Tibial nerve (tissue), 4 donors: ENCODE measurements around the gene LMCD1. TPM values are rescaled to one million over a fixed set of nuclear protein-coding genes. Genes with fewer than 3 reads are reported as not detected.

Experiments used
- DNase-seq, 2 donors: peaks; one replicate each; pipeline ENCODE4 v3.0.0-alpha.2; 2019; ENCODE audit warnings: low spot score in 2 of 2
- H3K27ac ChIP-seq, 4 donors: fragments of 200-600 bp; sonication (generic) in 3 of 4; one replicate each; pipeline ENCODE4 v1.5.1; 2017 to 2019; ENCODE audit warnings: mild to moderate bottlenecking in 1 of 4
- H3K27me3 ChIP-seq, 2 donors: fragments of 200-600 bp; sonication (generic) in 1 of 2; one replicate each; pipeline versions ENCODE4 v1.5.1 to v1.6.0; 2017 to 2019
- H3K36me3 ChIP-seq, 3 donors: fragments of 200-600 bp; sonication (generic); one replicate each; pipeline ENCODE4 v1.5.1; 2018 to 2019
- H3K4me1 ChIP-seq, 4 donors: fragments of 200-600 bp; sonication (generic) in 3 of 4; one replicate each; pipeline ENCODE4 v1.5.1; 2017 to 2019
- H3K4me3 ChIP-seq, 4 donors: fragments of 200-600 bp; sonication (generic) in 3 of 4; one replicate each; pipeline ENCODE4 v1.5.1; 2017 to 2019; ENCODE audit warnings: mild to moderate bottlenecking in 1 of 4, moderate library complexity in 1 of 4
- H3K9me3 ChIP-seq, 4 donors: fragments of 200-600 bp; sonication (generic) in 3 of 4; one replicate each; pipeline ENCODE4 v1.5.1; 2017 to 2019
- EP300 ChIP-seq, 2 donors: sonication (generic); formaldehyde crosslinking; IDR thresholded peaks; one replicate each; pipeline ENCODE4 v1.6.1; 2017; ENCODE audit warnings: antibody characterized with exemption in 2 of 2, mild to moderate bottlenecking in 1 of 2
- POLR2A ChIP-seq, 2 donors: fragments of 450-650 bp; IDR thresholded peaks; one replicate each; pipeline ENCODE4 v1.6.1; 2017; ENCODE audit warnings: antibody characterized with exemption in 2 of 2, mild to moderate bottlenecking in 2 of 2, moderate library complexity in 2 of 2
- WGBS, 2 donors: methylation state at CpG; one replicate each; pipeline ENCODE4 v1.1.5; 2018; 5-methylcytosine and 5-hydroxymethylcytosine counted together
- total RNA-seq, 4 donors: library from RNA; depleted of rRNA; stranded (reverse); fragments of >200 nt; gene quantifications; one replicate each; pipeline ENCODE4 v1.1.0, GENCODE V29; 2016
- TF ChIP-seq, protein P1 (sequence below), 5 experiments: fragments of 200-600 bp in 3 of 5; fragments of 450-650 bp in 2 of 5; sonication (generic) in 3 of 5; IDR thresholded peaks; one replicate each; pipeline ENCODE4 v1.5.1; 2016 to 2019; ENCODE audit warnings: antibody characterized with exemption in 5 of 5, mild to moderate bottlenecking in 3 of 5, moderate library complexity in 2 of 5

LMCD1 gene
- total RNA-seq, 4 donors from 2014 or later, result 81.2 to 147 (median 92.9) TPM

DNA sequence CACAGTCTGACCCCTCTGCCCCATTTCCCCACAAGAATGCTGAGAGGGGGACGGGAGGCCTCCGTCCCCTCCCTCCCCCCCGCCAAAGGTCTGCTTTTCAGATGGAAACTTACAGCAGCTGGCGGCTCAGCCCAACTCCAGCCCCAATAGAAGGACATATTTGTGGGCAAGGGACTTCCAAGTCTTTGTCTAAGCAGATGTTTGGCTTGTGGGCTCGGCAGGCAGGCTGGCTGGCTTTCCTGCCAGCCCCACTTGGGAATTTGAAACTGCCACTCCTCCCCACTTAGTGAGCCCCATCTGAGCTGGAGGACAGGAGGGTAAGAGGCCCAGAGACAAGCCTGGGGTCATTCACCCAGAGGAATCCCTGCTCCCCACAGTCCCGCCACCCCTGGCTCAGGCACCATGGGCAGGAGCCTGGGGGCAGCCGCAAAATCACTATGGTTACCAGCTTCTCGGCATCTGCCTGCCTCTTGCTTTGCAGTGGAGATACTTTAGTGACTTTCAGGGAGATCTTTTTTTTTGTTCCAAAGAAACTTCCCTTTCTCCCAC, 53.6 kb downstream of the LMCD1 start:
- Histone ChIP-seq H3K27me3 (no peaks in the 10 kb centered on the region), H3K27ac (peak overlapping the region in 2 of 4 donors; percentile 67 to 76), H3K36me3 (peaks cover 0 to 50% (median 0%) of the 10 kb centered on the region in 3 donors), H3K4me1 (peaks cover 0 to 62% (median 9%) of the 10 kb centered on the region in 4 donors), H3K4me3 (no peak overlapping the region), H3K9me3 (no peaks in the 10 kb centered on the region)
- no peak for DNase-seq
- TF ChIP-seq, protein P1, sequence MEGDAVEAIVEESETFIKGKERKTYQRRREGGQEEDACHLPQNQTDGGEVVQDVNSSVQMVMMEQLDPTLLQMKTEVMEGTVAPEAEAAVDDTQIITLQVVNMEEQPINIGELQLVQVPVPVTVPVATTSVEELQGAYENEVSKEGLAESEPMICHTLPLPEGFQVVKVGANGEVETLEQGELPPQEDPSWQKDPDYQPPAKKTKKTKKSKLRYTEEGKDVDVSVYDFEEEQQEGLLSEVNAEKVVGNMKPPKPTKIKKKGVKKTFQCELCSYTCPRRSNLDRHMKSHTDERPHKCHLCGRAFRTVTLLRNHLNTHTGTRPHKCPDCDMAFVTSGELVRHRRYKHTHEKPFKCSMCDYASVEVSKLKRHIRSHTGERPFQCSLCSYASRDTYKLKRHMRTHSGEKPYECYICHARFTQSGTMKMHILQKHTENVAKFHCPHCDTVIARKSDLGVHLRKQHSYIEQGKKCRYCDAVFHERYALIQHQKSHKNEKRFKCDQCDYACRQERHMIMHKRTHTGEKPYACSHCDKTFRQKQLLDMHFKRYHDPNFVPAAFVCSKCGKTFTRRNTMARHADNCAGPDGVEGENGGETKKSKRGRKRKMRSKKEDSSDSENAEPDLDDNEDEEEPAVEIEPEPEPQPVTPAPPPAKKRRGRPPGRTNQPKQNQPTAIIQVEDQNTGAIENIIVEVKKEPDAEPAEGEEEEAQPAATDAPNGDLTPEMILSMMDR (IDR thresholded peaks at IDR 0.05), result no peak
- peak in 1 of 2 donors; percentile 28 for TF ChIP-seq EP300 (IDR thresholded peaks at IDR 0.05)
- WGBS, 2 donors, result 41 to 47% methylated on average over 8 of the region's 8 CpGs

DNA sequence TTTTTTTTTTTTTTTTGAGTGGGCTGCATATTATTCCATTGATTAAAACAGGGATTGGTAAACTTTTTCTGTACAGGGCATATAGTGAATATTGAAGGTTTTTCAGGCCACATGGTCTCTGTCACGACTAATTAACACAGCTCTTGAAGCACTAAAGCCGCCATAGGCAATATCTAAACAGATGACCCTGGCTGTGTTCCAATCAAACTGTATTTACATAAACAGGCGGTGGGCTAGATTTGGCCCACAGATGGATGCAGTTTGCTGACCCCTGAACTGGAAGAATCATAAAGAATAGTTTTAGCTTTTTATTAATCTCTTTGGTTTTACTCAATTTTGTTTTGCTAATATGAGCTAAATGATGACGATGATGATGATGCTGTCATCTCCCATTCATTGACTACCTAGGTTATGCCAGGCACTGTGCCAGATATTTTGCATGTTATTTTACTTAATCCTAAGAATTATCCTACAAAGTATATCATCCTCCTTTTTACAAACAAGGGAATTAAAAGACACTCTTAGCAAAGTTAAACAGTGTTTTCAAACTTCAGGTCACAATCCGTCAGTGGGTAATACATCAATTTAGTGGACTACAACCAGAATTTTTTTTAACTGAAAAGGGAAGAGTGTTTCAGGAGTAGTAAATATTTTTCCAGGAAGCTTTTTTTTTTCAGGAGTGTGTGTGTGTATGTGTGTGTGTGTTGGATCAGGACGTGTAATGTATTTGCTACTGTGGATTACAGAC, 54.3 kb downstream of the LMCD1 start:
- peaks cover 0 to 56% (median 9%) of the 10 kb centered on the region in 4 donors for H3K4me1 ChIP-seq
- H3K36me3 ChIP-seq, result peaks cover 0 to 44% (median 0%) of the 10 kb centered on the region in 3 donors
- no peak for DNase-seq
- H3K27me3 ChIP-seq, result no peaks in the 10 kb centered on the region
- no peak overlapping the region for H3K27ac ChIP-seq
- H3K9me3 ChIP-seq, result no peaks in the 10 kb centered on the region
- 68 to 78% methylated on average over 6 of the region's 6 CpGs for WGBS, 2 donors
- TF ChIP-seq, protein P1 (IDR thresholded peaks at IDR 0.05), result no peak
- TF ChIP-seq EP300 (IDR thresholded peaks at IDR 0.05) (no peak), POLR2A (IDR thresholded peaks at IDR 0.05) (no peak)
- no peak overlapping the region for H3K4me3 ChIP-seq

DNA sequence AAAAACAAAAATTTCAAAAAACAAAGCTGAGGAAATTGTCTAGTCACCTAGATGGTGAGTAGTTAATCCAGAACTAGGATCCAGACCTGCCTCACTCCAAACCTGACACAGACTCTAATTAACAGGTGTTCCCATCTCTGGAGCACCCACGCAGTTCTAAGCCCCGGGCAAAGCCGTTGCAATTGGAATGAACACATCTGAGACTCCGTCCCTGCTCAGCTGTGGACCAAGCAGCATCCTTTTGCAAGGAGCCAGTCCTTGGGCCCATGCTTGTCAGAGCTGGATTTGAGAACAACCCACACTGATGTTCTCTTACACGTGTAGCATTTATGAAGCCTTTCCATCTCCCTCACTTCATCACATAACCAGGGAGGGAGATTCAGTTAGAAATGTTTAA, 54.8 kb downstream of the LMCD1 start:
- Histone ChIP-seq H3K27ac (peak overlapping the region in 1 of 4 donors; percentile 21), H3K27me3 (no peaks in the 10 kb centered on the region), H3K4me3 (no peak overlapping the region), H3K4me1 (peaks cover 0 to 56% (median 9%) of the 10 kb centered on the region in 4 donors), H3K36me3 (peaks cover 0 to 41% (median 0%) of the 10 kb centered on the region in 3 donors), H3K9me3 (no peaks in the 10 kb centered on the region)
- no peak for DNase-seq
- 66 to 72% methylated on average over 5 of the region's 5 CpGs for WGBS, 2 donors
- TF ChIP-seq EP300 (IDR thresholded peaks at IDR 0.05) (no peak), POLR2A (IDR thresholded peaks at IDR 0.05) (no peak)
- TF ChIP-seq, protein P1 (IDR thresholded peaks at IDR 0.05), result no peak

DNA sequence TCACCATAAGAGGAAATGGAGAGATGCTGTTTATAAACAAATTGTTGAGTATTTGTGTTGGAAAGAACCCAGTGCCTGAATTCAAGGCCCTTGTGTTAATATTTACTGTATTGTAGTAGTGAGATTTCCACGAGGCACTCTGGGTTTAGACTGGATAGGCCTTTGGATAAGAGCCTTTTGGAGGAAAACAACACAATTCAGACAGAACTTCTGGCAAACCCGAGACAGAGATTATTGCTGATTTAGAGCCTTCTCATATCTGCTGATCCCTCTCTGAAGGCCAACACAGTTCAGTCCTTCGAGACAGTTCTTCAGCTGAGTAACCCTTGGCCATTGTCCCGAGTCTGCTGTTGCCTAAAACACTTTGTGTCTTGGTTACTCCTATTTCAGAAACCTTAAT, 55.7 kb downstream of the LMCD1 start:
- 53 to 66% methylated on average over 4 of the region's 4 CpGs for WGBS, 2 donors
- H3K36me3 ChIP-seq, result peaks cover 0 to 32% (median 0%) of the 10 kb centered on the region in 3 donors
- H3K27ac ChIP-seq, result peak overlapping the region in 1 of 4 donors; percentile 21
- H3K4me3 ChIP-seq, result no peak overlapping the region
- no peaks in the 10 kb centered on the region for H3K9me3 ChIP-seq
- peak in 1 of 2 donors; percentile 60 for DNase-seq
- no peaks in the 10 kb centered on the region for H3K27me3 ChIP-seq
- TF ChIP-seq POLR2A (IDR thresholded peaks at IDR 0.05) (no peak), EP300 (IDR thresholded peaks at IDR 0.05) (peak in 1 of 2 donors; percentile 42)
- TF ChIP-seq, protein P1 (IDR thresholded peaks at IDR 0.05), result no peak
- peaks cover 0 to 59% (median 9%) of the 10 kb centered on the region in 4 donors for H3K4me1 ChIP-seq

DNA sequence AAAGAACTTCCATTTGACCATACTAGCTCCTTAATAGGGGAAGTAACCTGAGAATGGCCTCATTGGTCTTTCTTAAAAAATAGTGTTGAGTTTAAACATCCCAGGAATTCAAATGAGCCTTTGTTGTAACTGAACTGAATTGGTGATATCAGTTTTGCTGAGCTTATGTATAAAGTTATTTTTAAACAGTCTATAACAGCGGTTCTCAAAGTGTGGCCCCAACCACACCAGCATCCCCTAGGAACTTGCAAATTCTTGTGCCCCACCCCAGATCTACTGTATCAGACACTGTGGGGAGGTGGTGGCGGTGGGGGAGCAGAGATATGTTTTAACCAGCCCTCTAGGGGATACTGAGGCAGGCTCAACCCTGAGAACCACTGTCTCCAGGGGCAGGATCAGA, 57.0 kb downstream of the LMCD1 start:
- H3K4me3 ChIP-seq, result no peak overlapping the region
- H3K27ac ChIP-seq, result no peak overlapping the region
- no peaks in the 10 kb centered on the region for H3K9me3 ChIP-seq
- TF ChIP-seq EP300 (IDR thresholded peaks at IDR 0.05) (no peak), POLR2A (IDR thresholded peaks at IDR 0.05) (no peak)
- TF ChIP-seq, protein P1 (IDR thresholded peaks at IDR 0.05), result no peak
- no peak for DNase-seq
- peaks cover 0 to 31% (median 0%) of the 10 kb centered on the region in 3 donors for H3K36me3 ChIP-seq
- peaks cover 0 to 59% (median 9%) of the 10 kb centered on the region in 4 donors for H3K4me1 ChIP-seq
- WGBS, 2 donors, result 74 to 93% methylated on average over 2 of the region's 2 CpGs
- no peaks in the 10 kb centered on the region for H3K27me3 ChIP-seq
